ENCODE data around the gene CRHBP.

CRHBP gene

DNA sequence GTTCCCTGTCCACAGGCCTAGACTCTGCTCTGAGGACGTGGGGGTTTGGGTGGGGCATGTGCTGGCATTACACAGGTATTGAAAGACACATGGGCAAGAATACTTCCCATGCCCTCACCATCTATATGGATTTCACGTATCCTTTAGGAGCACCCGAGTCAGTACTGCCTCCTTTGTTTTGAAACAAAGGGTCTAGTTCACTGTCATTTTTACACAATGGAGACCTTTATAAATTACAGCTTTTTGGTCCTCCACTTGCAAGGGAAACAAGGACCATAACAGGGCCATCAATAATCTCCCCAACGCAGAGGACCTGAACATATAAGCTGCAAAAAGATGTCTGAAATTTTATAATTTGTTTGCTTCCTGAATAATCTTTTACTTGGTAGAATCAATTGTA, 24.9 kb upstream of the CRHBP start:
- in situ Hi-C loops (cut with MboI; ENCODE audit: low pct_unique_long_range_greater_than_20kb, low sequenced_read_pairs, unreplicated experiment): no loop called here

DNA sequence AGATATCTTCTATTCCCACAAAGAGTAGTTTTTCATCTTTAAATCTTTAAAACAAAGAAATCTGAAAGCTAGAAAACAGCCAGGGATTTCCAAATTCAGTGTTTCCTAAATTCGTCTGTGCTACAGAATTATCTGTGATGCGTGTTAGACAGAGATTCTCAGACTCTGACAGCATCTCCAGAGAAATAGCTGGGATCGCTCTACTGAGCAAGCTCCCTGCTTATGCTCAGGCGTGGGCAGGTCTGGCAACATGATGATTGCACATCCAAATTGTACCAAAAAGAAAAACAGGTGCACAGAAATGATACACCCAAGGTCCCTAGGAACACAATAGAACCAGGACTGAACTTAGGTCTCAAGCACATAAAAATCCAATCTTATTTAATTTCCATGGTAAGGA, 22.8 kb upstream of the CRHBP start:
- in situ Hi-C loops (cut with MboI; ENCODE audit: low pct_unique_long_range_greater_than_20kb, low sequenced_read_pairs, unreplicated experiment): no loop called here
- no peak for TF ChIP-seq CTCF (IDR thresholded peaks at IDR 0.05; ENCODE audit: extremely low read depth, insufficient read depth, missing control alignments)
- DNase-seq (ENCODE audit: low spot score): no peak

More for the DNA sequence above, 24.9 kb upstream of the CRHBP start:
- no peak for TF ChIP-seq CTCF (IDR thresholded peaks at IDR 0.05; ENCODE audit: extremely low read depth, insufficient read depth, missing control alignments)
- no peak for DNase-seq (ENCODE audit: low spot score)

DNA sequence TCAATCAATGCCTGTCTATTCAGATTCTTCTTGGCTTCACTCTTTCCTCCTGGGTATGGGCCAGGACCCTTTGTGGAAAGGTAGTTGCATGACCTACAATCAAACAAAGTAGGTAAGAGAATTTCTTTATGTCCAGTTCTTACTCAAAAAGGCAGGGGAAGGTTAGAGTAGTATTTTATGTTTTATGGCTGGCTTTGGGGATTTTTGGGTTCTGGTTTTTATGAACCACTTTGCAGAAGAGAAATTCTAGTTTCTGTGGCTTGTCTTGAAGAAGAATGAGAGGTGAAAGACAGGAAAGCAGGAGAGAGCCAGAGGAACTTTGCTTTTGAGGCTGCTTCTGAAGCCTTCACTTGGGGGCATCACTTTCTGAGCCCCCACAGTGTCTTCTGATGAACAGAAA, 14.7 kb upstream of the CRHBP start:
- no peak for DNase-seq (ENCODE audit: low spot score)
- in situ Hi-C loops (cut with MboI; ENCODE audit: low pct_unique_long_range_greater_than_20kb, low sequenced_read_pairs, unreplicated experiment): no loop called here
- no peak for TF ChIP-seq CTCF (IDR thresholded peaks at IDR 0.05; ENCODE audit: extremely low read depth, insufficient read depth, missing control alignments)

DNA sequence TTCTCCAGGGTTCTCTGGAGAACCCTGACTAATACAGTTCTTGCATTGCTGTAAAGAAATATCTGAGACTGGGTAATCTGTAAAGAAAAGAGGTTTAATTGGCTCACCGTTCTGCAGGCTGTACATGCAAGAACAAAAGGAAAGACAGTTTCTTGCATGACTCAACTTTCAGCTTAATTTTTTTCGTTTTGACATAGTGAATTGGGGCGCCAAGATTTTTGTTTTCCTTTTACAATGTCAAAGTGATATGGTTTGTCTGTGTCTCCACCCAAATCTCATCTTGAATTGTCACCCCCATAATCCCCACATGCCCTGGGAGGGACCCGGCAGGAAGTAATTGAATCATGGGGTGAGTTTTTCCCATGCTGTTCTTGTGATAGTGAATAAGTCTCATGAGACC, 11.8 kb upstream of the CRHBP start:
- in situ Hi-C loops (cut with MboI; ENCODE audit: low pct_unique_long_range_greater_than_20kb, low sequenced_read_pairs, unreplicated experiment): no loop called here
- no peak for DNase-seq (ENCODE audit: low spot score)
- no peak for TF ChIP-seq CTCF (IDR thresholded peaks at IDR 0.05; ENCODE audit: extremely low read depth, insufficient read depth, missing control alignments)

DNA sequence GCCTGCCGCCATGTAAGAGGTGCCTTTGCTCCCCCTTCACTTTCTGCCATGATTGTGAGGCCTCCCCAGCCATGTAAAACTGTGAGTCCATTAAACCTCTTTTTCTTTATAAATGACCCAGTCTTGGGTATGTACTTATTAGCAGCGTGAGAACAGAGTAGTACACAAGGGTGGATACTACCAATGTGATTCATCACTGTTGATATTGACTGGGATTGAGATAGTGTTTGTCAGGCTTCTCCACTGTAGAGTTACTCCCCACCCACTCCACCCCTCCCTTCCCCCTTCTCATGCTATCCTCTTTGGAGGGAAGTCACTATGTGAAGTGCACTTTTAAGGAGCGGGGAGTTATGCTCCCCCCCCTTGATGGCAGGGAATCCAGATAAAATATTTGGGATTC, 11.4 kb upstream of the CRHBP start:
- no peak for DNase-seq (ENCODE audit: low spot score)
- no peak for TF ChIP-seq CTCF (IDR thresholded peaks at IDR 0.05; ENCODE audit: extremely low read depth, insufficient read depth, missing control alignments)
- in situ Hi-C loops (cut with MboI; ENCODE audit: low pct_unique_long_range_greater_than_20kb, low sequenced_read_pairs, unreplicated experiment): no loop called here

DNA sequence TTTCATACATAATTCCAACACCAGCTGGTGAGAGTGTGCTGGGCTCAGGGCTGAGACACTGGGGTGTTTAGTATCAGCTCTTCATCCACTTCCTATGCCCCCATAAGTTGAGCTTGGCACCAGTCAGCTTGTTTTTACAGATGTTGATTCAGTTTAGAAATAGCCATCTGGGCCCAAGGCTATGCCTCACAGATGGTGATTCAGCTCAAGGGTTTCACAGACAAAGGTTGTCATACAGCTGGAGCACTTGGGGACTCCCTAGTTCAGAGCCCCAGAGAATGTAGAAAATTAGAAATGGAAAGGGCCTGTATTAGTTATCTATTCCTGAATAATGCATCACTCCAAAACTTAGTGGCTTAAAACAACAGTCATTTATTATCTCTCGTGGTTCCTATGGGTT, 10.3 kb upstream of the CRHBP start:
- no peak for TF ChIP-seq CTCF (IDR thresholded peaks at IDR 0.05; ENCODE audit: extremely low read depth, insufficient read depth, missing control alignments)
- in situ Hi-C loops (cut with MboI; ENCODE audit: low pct_unique_long_range_greater_than_20kb, low sequenced_read_pairs, unreplicated experiment): no loop called here
- DNase-seq (ENCODE audit: low spot score): no peak

- in situ Hi-C loops (cut with MboI; ENCODE audit: low pct_unique_long_range_greater_than_20kb, low sequenced_read_pairs, unreplicated experiment): no loop called here
- no peak for TF ChIP-seq CTCF (IDR thresholded peaks at IDR 0.05; ENCODE audit: extremely low read depth, insufficient read depth, missing control alignments)
- no peak for DNase-seq (ENCODE audit: low spot score)
Measured at GRCh38 chr5:76943006-76943405, 9.8 kb upstream of the CRHBP start.
